Neural cell (in vitro differentiated cells): ENCODE data around the gene ERC2. TPM values are rescaled to one million over a fixed set of nuclear protein-coding genes. Genes with fewer than 3 reads are reported as not detected.

Experiments
- H2AFZ ChIP-seq: fragments of 200-600, 300-800 bp; sonication (generic), shearing (Covaris generic); 2 replicates; pipeline ENCODE4 v1.6.0; 2014; ENCODE audit warnings: low read depth, mild to moderate bottlenecking, antibody characterized with exemption, low read length, moderate library complexity
- H3F3A ChIP-seq: fragments of 200-600 bp; shearing (Covaris generic); 2 replicates; pipeline ENCODE4 v1.6.1; 2016; ENCODE audit warnings: mild to moderate bottlenecking, moderate library complexity, mixed read lengths, antibody characterized with exemption, low read length; ENCODE audit not compliant: insufficient read depth, poor library complexity, severe bottlenecking
- H3K27ac ChIP-seq: fragments of 200-600, 300-800 bp; sonication (generic), shearing (Covaris generic); 2 replicates; pipeline ENCODE4 v1.5.1; 2014; ENCODE audit warnings: mild to moderate bottlenecking, low read length, moderate library complexity
- H3K27me3 ChIP-seq: fragments of 300-800, 200-600 bp; sonication (generic), shearing (Covaris generic); 2 replicates; pipeline ENCODE4 v1.6.0; 2014; ENCODE audit warnings: mild to moderate bottlenecking, low read depth, low read length, moderate library complexity; ENCODE audit not compliant: insufficient read depth
- H3K36me3 ChIP-seq: fragments of 300-800, 200-600 bp; sonication (generic), shearing (Covaris generic); 2 replicates; pipeline ENCODE4 v1.5.1; 2014; ENCODE audit warnings: mild to moderate bottlenecking, antibody characterized with exemption, low read length, moderate library complexity; ENCODE audit not compliant: insufficient read depth
- H3K4me2 ChIP-seq: fragments of 300-800, 200-600 bp; sonication (generic), shearing (Covaris generic); 2 replicates; pipeline ENCODE4 v1.6.0; 2014; ENCODE audit warnings: mild to moderate bottlenecking, low read length
- H3K4me3 ChIP-seq: fragments of 300-800, 200-600 bp; sonication (generic), shearing (Covaris generic); 2 replicates; pipeline ENCODE4 v1.5.1; 2014; ENCODE audit warnings: mild to moderate bottlenecking, low read length, moderate library complexity
- H3K79me2 ChIP-seq: fragments of 200-600 bp; shearing (Covaris generic); replicated peaks from 2 replicates; pipeline ENCODE4 v1.6.0; 2014; ENCODE audit warnings: mild to moderate bottlenecking, low read length, moderate library complexity; ENCODE audit not compliant: insufficient read depth
- H3K9ac ChIP-seq: fragments of 300-800, 200-600 bp; sonication (generic), shearing (Covaris generic); 2 replicates; pipeline ENCODE4 v1.6.1; 2016; ENCODE audit warnings: mild to moderate bottlenecking, low read length, mixed read lengths
- H3K9me2 ChIP-seq: fragments of 200-600 bp; shearing (Covaris generic); 2 replicates; pipeline ENCODE4 v1.6.1; 2016; ENCODE audit warnings: mild to moderate bottlenecking, low read length, mixed read lengths; ENCODE audit not compliant: insufficient read depth
- H3K9me3 ChIP-seq: fragments of 200-600, 300-800 bp; sonication (generic), shearing (Covaris generic); 2 replicates; pipeline ENCODE4 v1.6.1; 2016; ENCODE audit warnings: mild to moderate bottlenecking, mixed run types, low read length, moderate library complexity, mixed read lengths
- H4K20me1 ChIP-seq: fragments of 200-600 bp; shearing (Covaris generic); 2 replicates; pipeline ENCODE4 v1.6.1; 2016; ENCODE audit warnings: mild to moderate bottlenecking, mixed run types; ENCODE audit not compliant: insufficient read depth
- CTCF ChIP-seq: fragments of 450-650 bp; IDR thresholded peaks from 2 replicates; pipeline ENCODE4 v1.5.1; 2014; ENCODE audit warnings: antibody characterized with exemption, mild to moderate bottlenecking, moderate library complexity; ENCODE audit not compliant: poor library complexity, severe bottlenecking
- EP300 ChIP-seq: fragments of 450-650 bp; conservative IDR thresholded peaks from 2 replicates; pipeline ENCODE4 v1.6.1; 2014; ENCODE audit warnings: antibody characterized with exemption, mild to moderate bottlenecking, moderate library complexity; ENCODE audit not compliant: poor library complexity, severe bottlenecking
- EZH2 ChIP-seq: fragments of 200-600, 300-800 bp; shearing (Covaris generic), sonication (generic); IDR thresholded peaks from 2 replicates; pipeline ENCODE4 v1.6.1; 2014; ENCODE audit warnings: antibody characterized with exemption, low read length, borderline replicate concordance, mild to moderate bottlenecking; ENCODE audit not compliant: insufficient read depth, poor library complexity, severe bottlenecking
- MXI1 ChIP-seq: fragments of 450-650 bp; conservative IDR thresholded peaks from 2 replicates; pipeline ENCODE4 v1.6.1; 2014; ENCODE audit warnings: antibody characterized with exemption, mild to moderate bottlenecking; ENCODE audit not compliant: poor library complexity, severe bottlenecking
- POLR2AphosphoS5 ChIP-seq: IDR thresholded peaks from 2 replicates; pipeline ENCODE4 v1.6.1; 2012
- RAD21 ChIP-seq: fragments of 450-650 bp; conservative IDR thresholded peaks from 2 replicates; pipeline ENCODE4 v1.6.1; 2014; ENCODE audit warnings: antibody characterized with exemption, mild to moderate bottlenecking, moderate library complexity
- REST ChIP-seq: IDR thresholded peaks from 2 replicates; pipeline ENCODE4 v1.6.1; 2012; ENCODE audit warnings: borderline replicate concordance
- SMC3 ChIP-seq: fragments of 450-650 bp; conservative IDR thresholded peaks from 2 replicates; pipeline ENCODE4 v1.6.1; 2014; ENCODE audit warnings: antibody characterized with exemption, mild to moderate bottlenecking, moderate library complexity; ENCODE audit not compliant: poor library complexity
- TAF1 ChIP-seq: IDR thresholded peaks from 2 replicates; pipeline ENCODE4 v1.6.1; 2012; ENCODE audit warnings: low read depth
- polyA plus RNA-seq: library from polyadenylated mRNA; depleted of rRNA; stranded (reverse); fragments of >200 nt; gene quantifications from 2 replicates; pipeline ENCODE4 v1.2.3, GENCODE V29; 2014

Gene ERC2
- polyA plus RNA-seq, 1 donor from 2014 or later = 60.4 TPM

GRCh38 chr3:56202997-56203396, 265.3 kb downstream of the ERC2 start:
- H3K27ac ChIP-seq = no peak overlapping the region
- H4K20me1 ChIP-seq = no peaks in the 10 kb centered on the region
- H3K9ac ChIP-seq = no peak overlapping the region
- no peaks in the 10 kb centered on the region for H3K27me3 ChIP-seq
- TF ChIP-seq SMC3 (no peak), CTCF (no peak), POLR2AphosphoS5 (no peak), RAD21 (no peak), REST (no peak), EP300 (no peak), EZH2 (no peak), MXI1 (no peak), TAF1 (no peak)
- no peak overlapping the region for H3K4me2 ChIP-seq
- H3K79me2 ChIP-seq = no peaks in the 10 kb centered on the region
- no peaks in the 10 kb centered on the region for H3K36me3 ChIP-seq
- H2AFZ ChIP-seq = no peak overlapping the region
- no peaks in the 10 kb centered on the region for H3K9me2 ChIP-seq
- H3K9me3 ChIP-seq = no peaks in the 10 kb centered on the region
- H3K4me3 ChIP-seq = no peak overlapping the region
- H3F3A ChIP-seq = no peaks in the 10 kb centered on the region

- Histone ChIP-seq H3K79me2 (no peaks in the 10 kb centered on the region), H3K9me3 (no peaks in the 10 kb centered on the region), H3F3A (no peaks in the 10 kb centered on the region), H3K4me2 (no peak overlapping the region), H2AFZ (no peak overlapping the region), H3K27ac (no peak overlapping the region), H3K9ac (no peak overlapping the region), H3K27me3 (no peaks in the 10 kb centered on the region), H3K4me3 (no peak overlapping the region), H4K20me1 (no peaks in the 10 kb centered on the region), H3K9me2 (no peaks in the 10 kb centered on the region), H3K36me3 (no peaks in the 10 kb centered on the region)
- TF ChIP-seq RAD21 (no peak), CTCF (no peak), POLR2AphosphoS5 (no peak), EP300 (no peak), EZH2 (no peak), TAF1 (no peak), SMC3 (no peak), MXI1 (no peak)
Measured at GRCh38 chr3:56201407-56201806, 266.9 kb downstream of the ERC2 start.
